Left ventricle myocardium inferior (tissue), 1 donor: ENCODE data around the gene HOXB1. TPM values are rescaled to one million over a fixed set of nuclear protein-coding genes. Genes with fewer than 3 reads are reported as not detected.
A peak's percentile ranks its signal among the peaks of the same experiment; 100 is the strongest.

Experiments
- DNase-seq: peaks from one replicate; pipeline ENCODE4 v3.0.0-alpha.2; 2020
- H3K27ac ChIP-seq: fragments of 200-600 bp; replicated peaks from 2 replicates; pipeline ENCODE4 v1.8.0; 2021
- H3K27me3 ChIP-seq: fragments of 200-600 bp; 2 replicates; pipeline ENCODE4 v1.8.0; 2021; ENCODE audit warnings: low read depth
- H3K36me3 ChIP-seq: fragments of 200-600 bp; 2 replicates; pipeline ENCODE4 v1.8.0; 2021
- H3K4me1 ChIP-seq: fragments of 200-600 bp; 2 replicates; pipeline ENCODE4 v1.8.0; 2021
- H3K4me3 ChIP-seq: fragments of 200-600 bp; 2 replicates; pipeline ENCODE4 v1.8.0; 2021; ENCODE audit warnings: mild to moderate bottlenecking, moderate library complexity
- H3K9me3 ChIP-seq: fragments of 200-600 bp; replicated peaks from 2 replicates; pipeline ENCODE4 v1.8.0; 2021
- intact Hi-C: fragments of 100-400 bp; cut with micrococcal nuclease; formaldehyde crosslinking; loops from one replicate; pipeline ENCODE4 v1.11.0; 2022
- total RNA-seq: library from RNA; stranded (reverse); fragmentation: NEBNext Ultra II Directional; extraction: Animal tissue kit (Norgen Biotek cat#: 25700); gene quantifications from one replicate; pipeline ENCODE4 v1.2.1, GENCODE V29; 2021
- TF ChIP-seq, protein P1 (sequence below): fragments of 200-600 bp; IDR thresholded peaks from 2 replicates; pipeline ENCODE4 v1.8.0; 2021; ENCODE audit warnings: antibody characterized with exemption, mild to moderate bottlenecking, borderline replicate concordance
- donor health status: DM: no; HTN: yes; CAD: no; lungs with severe emphysema.

The HOXB1 gene
- total RNA-seq, 1 donor from 2014 or later = not detected

DNA sequence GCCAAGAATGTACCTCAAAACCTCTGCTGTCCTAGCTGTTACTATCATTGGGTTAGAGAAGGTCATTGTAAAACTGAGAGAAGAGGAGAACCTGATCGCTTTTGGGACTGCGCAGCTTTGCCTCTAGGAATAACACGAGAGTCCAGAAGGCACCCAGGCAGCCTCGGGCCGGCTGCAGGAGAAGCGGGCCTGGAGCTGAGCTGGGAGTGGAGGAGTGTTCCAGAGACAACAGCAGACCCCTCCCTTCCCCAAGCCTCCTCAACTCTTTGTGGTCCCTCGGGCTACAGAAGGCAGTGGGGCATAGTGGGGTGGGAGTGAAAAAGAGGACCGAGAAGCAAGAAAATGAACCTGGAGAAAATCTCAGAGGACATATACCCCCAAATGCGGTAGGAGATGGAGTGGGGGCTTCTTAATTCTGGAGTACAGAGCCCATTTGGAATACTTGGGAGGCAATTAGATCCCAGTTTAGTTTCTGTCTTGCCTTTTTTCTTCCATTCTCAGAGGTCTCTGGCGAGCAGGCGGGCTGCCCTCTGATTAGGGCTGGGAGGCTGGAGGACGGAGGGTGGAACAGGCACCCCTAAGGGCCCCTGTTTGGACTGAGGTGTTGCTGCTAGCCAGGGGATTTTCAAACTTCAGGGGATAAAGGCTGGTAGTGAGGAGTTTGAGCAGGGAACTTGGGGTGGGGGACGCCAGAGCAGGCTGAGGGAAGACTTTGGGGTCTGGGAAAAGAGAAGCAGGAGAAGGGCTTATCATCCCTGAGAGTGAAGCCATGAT is 27.4 kb upstream of the HOXB1 start:
- no peak for DNase-seq
- no peak overlapping the region for H3K4me3 ChIP-seq
- intact Hi-C loops = no loop called here
- H3K27ac ChIP-seq = no peak overlapping the region
- peaks cover 99% of the 10 kb centered on the region for H3K27me3 ChIP-seq
- TF ChIP-seq, protein P1, sequence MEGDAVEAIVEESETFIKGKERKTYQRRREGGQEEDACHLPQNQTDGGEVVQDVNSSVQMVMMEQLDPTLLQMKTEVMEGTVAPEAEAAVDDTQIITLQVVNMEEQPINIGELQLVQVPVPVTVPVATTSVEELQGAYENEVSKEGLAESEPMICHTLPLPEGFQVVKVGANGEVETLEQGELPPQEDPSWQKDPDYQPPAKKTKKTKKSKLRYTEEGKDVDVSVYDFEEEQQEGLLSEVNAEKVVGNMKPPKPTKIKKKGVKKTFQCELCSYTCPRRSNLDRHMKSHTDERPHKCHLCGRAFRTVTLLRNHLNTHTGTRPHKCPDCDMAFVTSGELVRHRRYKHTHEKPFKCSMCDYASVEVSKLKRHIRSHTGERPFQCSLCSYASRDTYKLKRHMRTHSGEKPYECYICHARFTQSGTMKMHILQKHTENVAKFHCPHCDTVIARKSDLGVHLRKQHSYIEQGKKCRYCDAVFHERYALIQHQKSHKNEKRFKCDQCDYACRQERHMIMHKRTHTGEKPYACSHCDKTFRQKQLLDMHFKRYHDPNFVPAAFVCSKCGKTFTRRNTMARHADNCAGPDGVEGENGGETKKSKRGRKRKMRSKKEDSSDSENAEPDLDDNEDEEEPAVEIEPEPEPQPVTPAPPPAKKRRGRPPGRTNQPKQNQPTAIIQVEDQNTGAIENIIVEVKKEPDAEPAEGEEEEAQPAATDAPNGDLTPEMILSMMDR = no peak
- H3K9me3 ChIP-seq = no peaks in the 10 kb centered on the region
- H3K36me3 ChIP-seq = no peaks in the 10 kb centered on the region
- peaks cover 19% of the 10 kb centered on the region for H3K4me1 ChIP-seq

DNA sequence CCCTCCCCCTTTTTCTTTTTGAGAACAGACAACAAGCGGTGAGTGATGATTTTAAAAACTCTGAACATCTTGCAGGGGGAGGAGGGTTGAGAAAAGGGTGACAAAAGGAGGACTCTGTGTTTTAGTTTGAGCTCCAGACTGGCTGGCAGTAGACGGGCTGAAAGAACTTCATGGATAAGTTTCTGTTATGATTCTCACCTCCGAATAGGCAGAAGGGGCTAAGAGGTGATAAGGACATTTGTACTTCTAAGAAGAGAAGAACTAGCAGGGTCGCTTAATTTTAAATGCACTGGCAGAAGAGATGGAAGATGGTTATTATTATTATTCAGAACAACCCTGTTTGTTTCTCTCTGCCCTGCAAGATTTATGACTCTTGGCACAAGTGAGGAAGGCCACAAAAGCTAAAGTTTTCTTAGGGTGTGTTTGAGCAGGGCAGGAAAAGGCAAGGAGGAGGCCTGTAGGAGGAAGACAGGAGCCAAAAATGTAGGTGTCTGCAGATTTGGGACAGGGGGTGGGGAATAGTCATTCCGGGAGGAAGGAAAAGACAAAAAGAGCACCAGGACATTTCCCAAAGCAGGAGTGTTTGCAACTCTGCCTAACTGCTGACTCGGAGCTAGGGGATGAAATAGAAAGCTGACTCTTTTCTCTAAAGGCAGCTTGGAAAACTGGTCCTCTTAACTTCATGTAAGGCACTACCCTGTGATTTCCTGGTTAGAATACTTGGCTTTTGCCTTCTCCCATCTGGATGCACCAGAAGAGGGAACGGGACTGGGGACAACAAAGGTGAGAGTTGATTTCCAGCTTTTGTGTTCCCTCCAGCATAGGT is 26.0 kb upstream of the HOXB1 start:
- Histone ChIP-seq H3K4me1 (peaks cover 19% of the 10 kb centered on the region), H3K9me3 (no peaks in the 10 kb centered on the region), H3K4me3 (no peak overlapping the region), H3K36me3 (no peaks in the 10 kb centered on the region), H3K27ac (peak overlapping the region; percentile 22), H3K27me3 (peaks cover 99% of the 10 kb centered on the region)
- intact Hi-C loops = no loop called here
- DNase-seq = no peak
- TF ChIP-seq, protein P1 = no peak

DNA sequence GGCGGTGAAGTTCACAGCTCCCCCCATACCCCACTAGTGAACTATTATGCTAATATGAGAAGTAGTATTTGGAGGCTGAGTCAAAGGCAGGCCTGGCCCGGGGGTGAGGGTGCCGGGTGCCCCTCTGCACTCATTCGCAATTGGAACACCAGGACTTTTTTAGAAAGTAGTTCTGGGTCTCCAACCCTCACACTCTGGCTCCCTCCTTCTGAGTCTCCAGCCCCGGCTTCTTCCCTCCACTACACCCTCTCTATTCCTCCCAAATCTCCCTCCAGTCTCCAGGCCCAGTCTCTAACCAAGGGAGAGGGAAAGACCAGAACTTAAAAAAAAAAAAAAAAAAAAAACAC is 25.4 kb upstream of the HOXB1 start:
- intact Hi-C loops = no loop called here
- Histone ChIP-seq H3K4me1 (peaks cover 19% of the 10 kb centered on the region), H3K9me3 (no peaks in the 10 kb centered on the region), H3K27ac (no peak overlapping the region), H3K27me3 (peaks cover 99% of the 10 kb centered on the region), H3K4me3 (no peak overlapping the region), H3K36me3 (no peaks in the 10 kb centered on the region)
- TF ChIP-seq, protein P1 = no peak
- no peak for DNase-seq

DNA sequence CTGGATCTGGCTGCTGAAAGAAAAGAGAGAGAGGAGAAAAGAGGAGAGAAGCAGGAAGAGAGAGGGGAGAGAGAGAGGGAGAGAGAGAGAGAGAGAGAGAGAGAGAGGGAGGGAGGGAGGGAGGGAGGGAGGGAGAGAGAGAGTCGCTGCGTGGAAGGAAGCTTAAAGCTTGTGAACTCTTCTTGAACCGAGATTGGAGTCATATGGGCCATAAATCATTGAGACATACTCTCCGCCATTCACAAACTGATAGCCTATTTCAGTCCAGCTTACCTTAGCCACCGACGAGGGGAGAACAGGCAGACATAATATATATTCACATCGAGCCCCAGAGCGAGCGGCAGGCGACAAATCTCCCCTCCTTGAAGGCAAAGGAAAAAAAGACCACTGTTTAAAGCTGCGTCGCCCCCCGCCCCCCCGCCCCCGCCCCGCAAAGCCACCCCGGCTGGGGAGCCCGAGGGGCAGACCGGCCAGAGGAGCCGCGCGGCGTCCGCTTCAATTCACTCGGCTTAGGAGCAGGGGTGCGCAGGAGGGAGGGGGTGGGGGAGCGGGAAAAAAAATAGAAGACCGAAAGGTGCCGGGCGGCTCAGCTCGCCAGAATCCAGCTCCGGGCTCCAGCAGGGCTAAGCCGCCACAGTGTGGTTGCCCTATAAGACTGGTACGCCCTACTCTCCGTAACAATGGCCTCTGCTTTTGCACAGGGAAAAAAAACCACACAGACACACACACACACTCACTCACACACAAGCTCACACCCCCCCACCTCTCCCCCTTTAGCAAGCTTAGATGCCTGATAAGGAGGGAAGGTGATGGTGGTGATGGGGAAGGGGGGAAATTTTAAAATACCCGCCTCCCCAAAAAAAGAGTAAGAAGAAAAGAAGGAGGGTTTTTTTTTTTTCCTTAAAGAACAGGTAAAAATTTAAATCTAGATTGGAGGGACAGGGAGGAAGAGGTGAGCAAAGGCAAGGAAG is 24.7 kb upstream of the HOXB1 start:
- H3K36me3 ChIP-seq = no peaks in the 10 kb centered on the region
- H3K4me1 ChIP-seq = peaks cover 19% of the 10 kb centered on the region
- DNase-seq = no peak
- H3K4me3 ChIP-seq = peak overlapping the region; percentile 59
- H3K27me3 ChIP-seq = peaks cover 100% of the 10 kb centered on the region
- no peaks in the 10 kb centered on the region for H3K9me3 ChIP-seq
- TF ChIP-seq, protein P1 = no peak
- intact Hi-C loops = no loop called here
- H3K27ac ChIP-seq = peak overlapping the region; percentile 46
